Lower leg skin (tissue), 4 donors: Measurements from ENCODE around the gene EYS. TPM values are rescaled to one million over a fixed set of nuclear protein-coding genes. Genes with fewer than 3 reads are reported as not detected.
"Not testable (repeated sequence)": the region's sequence is repeated elsewhere in the genome, so short reads cannot be mapped to it uniquely, and the experiment has no call there.

Experiments used
- DNase-seq, 2 donors: peaks; one replicate each; pipeline ENCODE4 v3.0.0-alpha.2; 2019; ENCODE audit warnings: low spot score in 2 of 2
- H3K4me3 ChIP-seq: fragments of 200-600 bp; sonication (generic); 2 replicates; pipeline ENCODE4 v1.5.1; 2017; ENCODE audit warnings: mild to moderate bottlenecking, low read depth; ENCODE audit not compliant: poor library complexity, severe bottlenecking
- POLR2A ChIP-seq, 2 donors: fragments of 450-650 bp; IDR thresholded peaks; one replicate each; pipeline ENCODE4 v1.6.1; 2016 to 2017; ENCODE audit warnings: antibody characterized with exemption in 2 of 2, mild to moderate bottlenecking in 1 of 2, moderate library complexity in 1 of 2
- WGBS, 2 donors: methylation state at CpG; one replicate each; pipeline ENCODE4 v1.1.5; 2018; 5-methylcytosine and 5-hydroxymethylcytosine counted together
- intact Hi-C: fragments of 100-400 bp; cut with DNase I; formaldehyde crosslinking; loops from one replicate; pipeline ENCODE4 v1.15.0; 2023; ENCODE audit warnings: low total_unique reads
- total RNA-seq, 4 donors: library from RNA; depleted of rRNA; stranded (reverse); fragments of >200 nt; gene quantifications; one replicate each; pipeline ENCODE4 v1.1.0, GENCODE V29; 2016
- TF ChIP-seq, protein P1 (sequence below), 3 donors: fragments of 450-650 bp; IDR thresholded peaks; one replicate each; pipeline ENCODE4 v1.5.1; 2016; ENCODE audit warnings: antibody characterized with exemption in 3 of 3, mild to moderate bottlenecking in 3 of 3, moderate library complexity in 2 of 3

Gene EYS
- total RNA-seq, 4 donors from 2014 or later, result 0.04 TPM; not detected in 3

DNA sequence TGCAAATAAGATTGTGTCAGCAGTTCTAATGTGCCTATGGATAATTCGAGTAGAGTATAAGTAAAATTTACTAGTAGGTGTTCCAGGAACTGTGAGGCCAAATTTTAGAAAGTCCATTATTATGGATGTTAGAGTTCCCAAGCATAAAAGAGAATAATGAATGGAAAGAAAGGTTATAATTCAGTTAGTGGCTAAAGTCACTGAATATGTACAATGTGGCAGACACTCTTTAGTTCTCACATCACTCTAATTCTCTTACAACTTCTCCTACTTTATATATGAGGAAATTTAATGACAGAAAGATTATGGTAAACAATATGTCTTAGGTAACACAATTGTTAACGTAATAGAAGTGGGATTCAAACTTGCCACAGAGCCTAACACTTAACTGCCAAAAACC is 75.3 kb downstream of the EYS start:
- intact Hi-C loops, result no loop called here
- no peak overlapping the region for H3K4me3 ChIP-seq
- no peak for TF ChIP-seq POLR2A (IDR thresholded peaks at IDR 0.05)
- TF ChIP-seq, protein P1, sequence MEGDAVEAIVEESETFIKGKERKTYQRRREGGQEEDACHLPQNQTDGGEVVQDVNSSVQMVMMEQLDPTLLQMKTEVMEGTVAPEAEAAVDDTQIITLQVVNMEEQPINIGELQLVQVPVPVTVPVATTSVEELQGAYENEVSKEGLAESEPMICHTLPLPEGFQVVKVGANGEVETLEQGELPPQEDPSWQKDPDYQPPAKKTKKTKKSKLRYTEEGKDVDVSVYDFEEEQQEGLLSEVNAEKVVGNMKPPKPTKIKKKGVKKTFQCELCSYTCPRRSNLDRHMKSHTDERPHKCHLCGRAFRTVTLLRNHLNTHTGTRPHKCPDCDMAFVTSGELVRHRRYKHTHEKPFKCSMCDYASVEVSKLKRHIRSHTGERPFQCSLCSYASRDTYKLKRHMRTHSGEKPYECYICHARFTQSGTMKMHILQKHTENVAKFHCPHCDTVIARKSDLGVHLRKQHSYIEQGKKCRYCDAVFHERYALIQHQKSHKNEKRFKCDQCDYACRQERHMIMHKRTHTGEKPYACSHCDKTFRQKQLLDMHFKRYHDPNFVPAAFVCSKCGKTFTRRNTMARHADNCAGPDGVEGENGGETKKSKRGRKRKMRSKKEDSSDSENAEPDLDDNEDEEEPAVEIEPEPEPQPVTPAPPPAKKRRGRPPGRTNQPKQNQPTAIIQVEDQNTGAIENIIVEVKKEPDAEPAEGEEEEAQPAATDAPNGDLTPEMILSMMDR (IDR thresholded peaks at IDR 0.05), result no peak
- DNase-seq, result no peak
- WGBS, 2 donors, result 78 to 80% methylated on average over 2 of the region's 2 CpGs

DNA sequence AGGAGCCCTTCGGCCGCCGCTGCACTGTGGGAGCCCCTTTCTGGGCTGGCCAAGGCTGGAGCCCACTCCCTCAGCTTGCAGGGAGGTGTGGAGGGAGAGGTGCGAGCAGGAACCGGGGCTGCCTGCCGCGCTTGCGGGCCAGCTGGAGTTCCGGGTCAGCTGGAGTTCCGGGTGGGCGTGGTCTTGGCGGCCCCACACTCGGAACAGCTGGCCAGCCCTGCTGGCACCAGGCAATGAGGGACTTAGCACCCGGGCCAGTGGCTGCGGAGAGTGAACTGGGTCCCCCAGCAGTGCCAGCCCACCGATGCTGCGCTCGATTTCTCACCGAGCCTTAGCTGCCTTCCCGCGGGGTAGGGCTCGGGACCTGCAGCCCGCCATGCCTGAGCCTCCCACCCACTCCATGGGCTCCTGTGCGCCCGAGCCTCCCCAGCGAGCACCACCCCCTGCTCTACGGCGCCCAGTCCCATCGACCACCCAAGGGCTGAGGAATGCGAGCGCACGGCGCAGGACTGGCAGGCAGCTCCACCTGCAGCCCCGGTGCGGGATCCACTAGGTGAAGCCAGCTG is 79.5 kb downstream of the EYS start:
- H3K4me3 ChIP-seq, intact Hi-C loops, DNase-seq: not testable (repeated sequence)
- WGBS, 2 donors, result 88 to 95% methylated on average over 26 to 28 of the region's 35 CpGs

DNA sequence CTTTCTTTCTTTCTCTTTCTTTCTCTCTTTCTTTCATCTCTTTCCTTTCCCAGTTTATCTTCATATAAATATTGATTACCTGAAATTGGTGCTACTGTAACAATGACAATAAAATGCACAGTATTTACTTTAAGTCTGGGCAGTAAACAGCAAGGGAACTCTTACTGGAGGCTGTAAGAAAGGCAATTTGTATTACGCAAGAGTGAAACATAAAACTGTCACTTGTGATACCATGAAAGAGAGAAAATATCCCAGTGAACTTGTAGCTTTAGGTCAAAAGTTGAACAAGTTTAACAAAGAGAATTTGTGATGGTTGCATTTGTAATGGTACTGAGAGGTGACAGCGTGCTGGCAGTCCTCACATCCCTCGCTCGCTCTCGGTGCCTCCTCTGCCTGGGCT is 80.0 kb downstream of the EYS start:
- intact Hi-C loops, result no loop called here
- no peak for DNase-seq
- TF ChIP-seq POLR2A (IDR thresholded peaks at IDR 0.05), result no peak
- TF ChIP-seq, protein P1 (IDR thresholded peaks at IDR 0.05), result no peak
- 88 to 92% methylated on average over 5 of the region's 5 CpGs for WGBS, 2 donors
- no peak overlapping the region for H3K4me3 ChIP-seq

DNA sequence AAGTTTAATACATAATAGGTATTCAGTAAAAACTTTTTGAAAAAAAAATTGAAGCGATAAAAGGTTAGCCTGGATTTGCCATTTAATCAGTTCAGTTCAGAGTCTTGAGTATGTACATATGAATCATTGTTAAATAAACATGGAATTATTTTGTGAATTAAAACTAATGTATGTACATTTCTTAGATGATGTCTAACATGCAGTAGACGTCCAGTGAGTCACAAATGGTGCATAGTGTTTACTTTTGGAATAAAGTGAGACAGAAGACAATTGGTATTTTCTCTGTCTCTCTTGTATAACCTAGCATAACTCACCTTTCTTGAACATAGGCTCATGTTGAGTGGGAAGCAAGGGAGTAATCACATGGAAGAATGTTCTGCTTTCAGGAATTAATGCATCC is 83.5 kb downstream of the EYS start:
- 73 to 74% methylated on average over 2 of the region's 2 CpGs for WGBS, 2 donors
- DNase-seq, result no peak
- intact Hi-C loops, result no loop called here
- H3K4me3 ChIP-seq, result no peak overlapping the region
- no peak for TF ChIP-seq POLR2A (IDR thresholded peaks at IDR 0.05)

DNA sequence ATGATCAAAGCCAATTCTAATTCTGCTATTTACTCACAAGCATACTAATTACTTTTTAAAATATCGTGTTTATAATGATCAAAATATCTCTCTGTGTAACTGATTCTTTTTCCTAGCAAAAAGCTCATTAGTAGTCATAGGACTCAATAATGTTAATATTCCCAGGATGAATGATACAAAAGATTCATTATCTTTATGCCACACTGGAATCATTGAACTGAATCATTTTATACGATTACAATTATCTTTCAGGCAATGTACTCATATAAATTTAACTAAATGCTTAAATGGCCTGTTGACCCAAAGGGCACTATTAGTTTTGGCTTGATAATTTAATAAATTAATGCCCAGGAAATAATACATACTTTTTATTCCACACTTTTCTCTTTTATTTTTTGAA is 96.3 kb downstream of the EYS start:
- intact Hi-C loops, result no loop called here
- H3K4me3 ChIP-seq, result no peak overlapping the region
- 80 to 87% methylated on average over 2 of the region's 2 CpGs for WGBS, 2 donors
- TF ChIP-seq, protein P1 (IDR thresholded peaks at IDR 0.05), result no peak
- DNase-seq, result no peak

DNA sequence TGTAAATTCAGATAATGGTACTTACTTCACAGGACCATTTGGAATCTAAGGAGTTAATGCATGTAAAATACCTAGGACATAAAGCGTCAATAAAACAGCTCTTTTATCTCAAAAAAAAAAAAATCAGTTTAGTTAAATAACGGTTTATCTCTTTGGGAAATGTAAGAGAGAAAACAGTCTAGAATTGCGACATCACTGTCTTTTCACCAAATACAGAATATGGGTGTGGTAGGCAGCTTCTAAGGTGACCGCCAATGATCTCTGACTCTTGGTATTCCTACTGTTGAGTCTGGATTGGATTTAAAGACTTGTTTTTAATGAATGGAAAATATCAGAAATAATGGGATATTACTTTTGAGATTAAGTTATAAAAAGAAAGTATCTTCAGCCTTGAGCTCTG is 111.5 kb downstream of the EYS start:
- no peak for DNase-seq
- 82 to 83% methylated on average over 4 of the region's 4 CpGs for WGBS, 2 donors
- TF ChIP-seq POLR2A (IDR thresholded peaks at IDR 0.05), result no peak
- TF ChIP-seq, protein P1 (IDR thresholded peaks at IDR 0.05), result no peak
- no peak overlapping the region for H3K4me3 ChIP-seq
- intact Hi-C loops, result no loop called here

DNA sequence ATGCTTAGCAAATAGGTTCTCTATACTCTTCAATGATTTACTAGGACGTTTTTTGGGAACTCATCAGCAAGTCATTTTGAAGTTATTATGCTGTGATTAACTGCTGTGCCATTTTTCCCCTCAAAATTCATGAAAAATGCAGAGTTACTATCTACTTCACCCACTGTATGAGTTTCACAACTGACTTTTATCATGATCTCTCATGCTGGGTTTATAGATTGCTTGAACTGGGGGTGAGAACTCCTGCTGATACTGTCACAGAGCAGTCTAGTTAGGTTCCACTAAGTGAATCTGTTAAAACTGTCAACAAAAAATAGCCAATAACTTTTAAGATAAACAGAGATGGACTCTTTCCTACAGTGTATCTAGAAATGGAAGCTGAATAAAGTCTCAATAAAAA is 136.7 kb downstream of the EYS start:
- intact Hi-C loops, result no loop called here
- WGBS, 2 donors, result 44 to 51% methylated on average over 1 of the region's 1 CpG
- TF ChIP-seq, protein P1 (IDR thresholded peaks at IDR 0.05), result no peak
- no peak for TF ChIP-seq POLR2A (IDR thresholded peaks at IDR 0.05)

More for the DNA sequence above, 136.7 kb downstream of the EYS start:
- DNase-seq, result no peak
- H3K4me3 ChIP-seq, result no peak overlapping the region
